ENCODE measurements around the gene DPP7.
"Not testable (repeated sequence)": the region's sequence is repeated elsewhere in the genome, so short reads cannot be mapped to it uniquely, and the experiment has no call there.

The DPP7 gene

GRCh38 chr9:137126786-137127185, 12.3 kb upstream of the DPP7 start:
- no peak for TF ChIP-seq CTCF (IDR thresholded peaks at IDR 0.05; ENCODE audit: low read depth, low read length)
- no peak overlapping the region for H3K4me3 ChIP-seq (ENCODE audit: low read depth, low read length)

GRCh38 chr9:137123952-137124462, 9.5 kb upstream of the DPP7 start:
- H3K4me3 ChIP-seq (ENCODE audit: low read depth, low read length) = not testable (repeated sequence)

GRCh38 chr9:137123468-137123837, 8.9 kb upstream of the DPP7 start:
- no peak overlapping the region for H3K4me3 ChIP-seq (ENCODE audit: low read depth, low read length)
- TF ChIP-seq CTCF (IDR thresholded peaks at IDR 0.05; ENCODE audit: low read depth, low read length) = no peak

GRCh38 chr9:137122796-137123467, 8.4 kb upstream of the DPP7 start:
- not testable (repeated sequence) for H3K4me3 ChIP-seq (ENCODE audit: low read depth, low read length)

- H3K4me3 ChIP-seq (ENCODE audit: low read depth, low read length) = not testable (repeated sequence)
Observed at GRCh38 chr9:137121927-137122795, 7.6 kb upstream of the DPP7 start.

GRCh38 chr9:137118092-137118603, 3.6 kb upstream of the DPP7 start:
- H3K4me3 ChIP-seq (ENCODE audit: low read depth, low read length) = not testable (repeated sequence)

GRCh38 chr9:137117269-137117731, 2.8 kb upstream of the DPP7 start:
- no peak overlapping the region for H3K4me3 ChIP-seq (ENCODE audit: low read depth, low read length)
- no peak for TF ChIP-seq CTCF (IDR thresholded peaks at IDR 0.05; ENCODE audit: low read depth, low read length)

- TF ChIP-seq CTCF (IDR thresholded peaks at IDR 0.05; ENCODE audit: low read depth, low read length) = no peak
- no peak overlapping the region for H3K4me3 ChIP-seq (ENCODE audit: low read depth, low read length)
Observed at GRCh38 chr9:137116728-137117127, 2.2 kb upstream of the DPP7 start.

- no peak overlapping the region for H3K4me3 ChIP-seq (ENCODE audit: low read depth, low read length)
- no peak for TF ChIP-seq CTCF (IDR thresholded peaks at IDR 0.05; ENCODE audit: low read depth, low read length)
Observed at GRCh38 chr9:137116027-137116507, 1.5 kb upstream of the DPP7 start.

Data from WI38 (cell line).